GM19025 (cell line): Measurements from ENCODE around the gene SARS2.

ENCODE experiments used
- ATAC-seq: cut with Tn5 transposase; IDR thresholded peaks from one replicate; pipeline ENCODE4 v1.9.1; 2021; ENCODE audit warnings: mild to moderate bottlenecking, low read depth, moderate library complexity; ENCODE audit not compliant: unreplicated experiment

The SARS2 gene

DNA sequence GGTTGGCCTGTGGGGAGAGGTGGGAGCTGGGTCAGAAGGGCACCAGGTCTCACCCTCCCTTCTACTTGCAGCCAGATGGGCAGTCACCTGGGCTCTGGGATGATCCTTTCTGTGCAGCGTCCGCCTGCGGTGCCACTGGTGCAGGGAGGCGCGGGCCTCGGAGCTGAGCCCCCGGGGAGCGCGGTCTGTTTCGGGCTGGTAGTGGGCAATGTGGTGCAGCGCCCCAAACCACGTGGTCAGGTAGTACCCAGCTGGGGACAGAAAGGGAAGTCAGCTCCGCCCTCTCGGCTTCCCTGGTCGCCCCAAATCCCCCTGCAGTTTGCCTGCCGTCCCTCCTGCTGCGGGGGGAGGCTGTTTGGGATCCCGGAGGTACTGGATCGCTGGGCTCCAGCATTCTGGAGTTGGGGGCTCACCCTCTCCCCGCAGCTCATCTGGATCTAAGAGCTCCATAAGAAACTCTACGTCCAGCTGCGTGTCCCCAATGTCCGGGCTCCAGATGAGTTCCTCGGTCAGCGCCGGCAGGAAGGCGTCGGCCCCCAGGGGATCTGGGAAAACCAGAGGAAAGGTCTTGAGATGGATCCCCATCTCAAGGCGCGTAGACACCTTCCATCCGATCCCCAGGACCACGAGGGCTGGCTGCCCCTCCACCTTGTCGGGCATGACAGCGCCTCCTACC is 61.3 kb downstream of the SARS2 start:
- ATAC-seq: no peak

DNA sequence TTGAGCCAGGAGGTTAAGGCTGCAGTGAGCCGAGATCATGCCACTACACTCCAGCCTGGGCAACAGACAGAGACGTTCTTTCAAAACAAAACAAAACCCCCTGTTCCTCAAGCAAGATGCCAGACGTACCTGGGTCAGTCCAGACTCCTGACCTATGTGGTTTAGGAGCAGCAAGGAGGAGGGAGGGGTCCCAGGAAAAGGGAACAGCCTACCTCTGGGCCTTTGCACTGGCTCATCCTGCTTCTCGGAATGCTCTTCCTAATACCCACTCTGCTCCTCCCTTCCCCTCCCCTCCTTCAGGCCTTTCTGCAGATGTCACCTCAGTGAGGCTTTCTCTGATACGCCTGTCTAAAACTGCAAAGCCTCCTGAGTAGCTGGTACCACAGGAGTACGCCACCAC is 62.0 kb downstream of the SARS2 start:
- no peak for ATAC-seq

DNA sequence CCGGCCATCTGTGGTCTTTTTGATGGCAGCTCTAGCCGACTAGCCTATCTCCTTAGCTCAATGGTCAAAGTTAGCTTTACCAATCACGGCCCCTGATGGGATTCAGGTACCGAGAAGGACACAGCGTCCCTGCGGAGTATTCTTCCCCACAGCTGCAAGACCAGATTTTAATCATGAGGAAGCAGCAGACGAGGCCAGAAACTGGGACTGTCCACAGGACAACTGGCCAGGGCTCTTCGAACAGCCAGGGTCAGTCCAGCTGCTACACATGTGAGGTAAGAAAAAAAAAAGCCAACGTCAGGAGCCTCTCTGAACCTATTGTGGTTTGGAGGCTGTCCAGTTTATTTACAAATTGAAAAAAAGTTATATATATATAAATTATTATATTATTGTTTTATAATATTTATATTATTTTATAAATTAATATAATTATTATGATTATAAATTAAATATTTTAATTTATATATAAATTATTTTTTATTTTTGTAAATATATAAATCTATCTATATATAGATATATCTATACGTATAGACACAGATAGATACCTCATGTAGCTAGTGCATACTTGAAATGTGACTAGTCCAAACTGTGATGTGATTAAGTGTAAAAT is 63.3 kb downstream of the SARS2 start:
- no peak for ATAC-seq
